Prostate gland (tissue), 2 donors: ENCODE data around the gene PDE6B.

Source experiments
- POLR2AphosphoS5 ChIP-seq: sonication (generic); formaldehyde crosslinking; IDR thresholded peaks from one replicate; pipeline ENCODE4 v1.6.1; 2017; ENCODE audit warnings: antibody characterized with exemption
- TF ChIP-seq, protein P1 (sequence below), 4 experiments: fragments of 200-600 bp in 2 of 4; fragments of 450-650 bp in 2 of 4; sonication (generic) in 2 of 4; IDR thresholded peaks; 1 replicate in 3 of 4; 2 replicates in 1 of 4; pipeline ENCODE4 v1.5.1; 2016 to 2019; ENCODE audit warnings: antibody characterized with exemption in 4 of 4, mild to moderate bottlenecking in 2 of 4, moderate library complexity in 2 of 4

DNA sequence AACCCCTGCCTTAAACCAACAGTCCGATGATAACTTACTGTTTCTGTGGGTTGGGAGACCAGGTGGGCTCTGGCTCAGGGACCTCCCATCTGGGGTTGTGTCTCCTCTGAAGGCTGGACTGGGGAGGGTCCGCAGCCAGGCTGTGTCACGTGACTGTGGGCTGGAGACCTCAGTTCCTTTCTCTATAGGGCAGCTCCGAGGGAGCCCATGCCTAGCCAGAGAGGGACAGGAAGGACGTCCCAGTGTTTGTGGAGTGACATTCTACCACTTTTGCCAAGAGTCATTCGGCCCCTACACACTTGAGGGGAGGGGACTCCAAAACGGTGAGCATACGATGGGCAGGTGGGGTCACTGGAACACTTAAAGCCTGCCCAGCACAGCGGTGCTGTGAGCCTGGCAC lies 84.7 kb downstream of the PDE6B start:
- TF ChIP-seq POLR2AphosphoS5 = no peak
- TF ChIP-seq, protein P1, sequence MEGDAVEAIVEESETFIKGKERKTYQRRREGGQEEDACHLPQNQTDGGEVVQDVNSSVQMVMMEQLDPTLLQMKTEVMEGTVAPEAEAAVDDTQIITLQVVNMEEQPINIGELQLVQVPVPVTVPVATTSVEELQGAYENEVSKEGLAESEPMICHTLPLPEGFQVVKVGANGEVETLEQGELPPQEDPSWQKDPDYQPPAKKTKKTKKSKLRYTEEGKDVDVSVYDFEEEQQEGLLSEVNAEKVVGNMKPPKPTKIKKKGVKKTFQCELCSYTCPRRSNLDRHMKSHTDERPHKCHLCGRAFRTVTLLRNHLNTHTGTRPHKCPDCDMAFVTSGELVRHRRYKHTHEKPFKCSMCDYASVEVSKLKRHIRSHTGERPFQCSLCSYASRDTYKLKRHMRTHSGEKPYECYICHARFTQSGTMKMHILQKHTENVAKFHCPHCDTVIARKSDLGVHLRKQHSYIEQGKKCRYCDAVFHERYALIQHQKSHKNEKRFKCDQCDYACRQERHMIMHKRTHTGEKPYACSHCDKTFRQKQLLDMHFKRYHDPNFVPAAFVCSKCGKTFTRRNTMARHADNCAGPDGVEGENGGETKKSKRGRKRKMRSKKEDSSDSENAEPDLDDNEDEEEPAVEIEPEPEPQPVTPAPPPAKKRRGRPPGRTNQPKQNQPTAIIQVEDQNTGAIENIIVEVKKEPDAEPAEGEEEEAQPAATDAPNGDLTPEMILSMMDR (IDR thresholded peaks at IDR 0.05) = no peak
